SHP77 (cell line): ENCODE data around the gene PRKRA.
"Not testable (repeated sequence)": the region's sequence is repeated elsewhere in the genome, so short reads cannot be mapped to it uniquely, and the experiment has no call there.

Experiments used
- DNase-seq, 2 experiments: peaks; one replicate each; lab custom pipeline; 2025; lab: John Stamatoyannopoulos, UW

Gene PRKRA

DNA sequence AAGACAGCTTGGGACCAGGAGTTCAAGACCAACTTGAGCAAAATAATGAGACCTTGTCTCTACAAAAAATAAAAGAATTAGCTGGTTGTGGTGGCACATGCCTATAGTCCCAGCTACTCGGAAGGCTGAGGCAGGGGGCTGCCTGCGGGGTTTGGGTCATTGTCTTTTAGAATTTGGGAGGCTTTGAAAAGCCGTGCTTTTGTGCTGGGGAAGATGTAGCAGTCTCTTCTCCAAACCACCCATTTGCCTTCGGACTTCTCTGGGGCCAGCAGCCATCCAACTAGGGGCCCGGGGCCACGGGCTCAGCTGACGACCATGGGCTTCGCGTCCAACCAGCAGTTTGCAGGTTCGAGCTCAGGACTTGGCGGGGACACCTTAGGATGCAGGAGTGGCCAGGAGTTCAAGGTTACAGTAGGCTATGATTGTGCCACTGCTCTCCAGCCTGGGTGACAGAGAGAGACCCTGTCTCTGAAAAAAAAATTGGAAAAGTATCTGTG lies 6.5 kb upstream of the PRKRA start:
- no peak for DNase-seq

DNA sequence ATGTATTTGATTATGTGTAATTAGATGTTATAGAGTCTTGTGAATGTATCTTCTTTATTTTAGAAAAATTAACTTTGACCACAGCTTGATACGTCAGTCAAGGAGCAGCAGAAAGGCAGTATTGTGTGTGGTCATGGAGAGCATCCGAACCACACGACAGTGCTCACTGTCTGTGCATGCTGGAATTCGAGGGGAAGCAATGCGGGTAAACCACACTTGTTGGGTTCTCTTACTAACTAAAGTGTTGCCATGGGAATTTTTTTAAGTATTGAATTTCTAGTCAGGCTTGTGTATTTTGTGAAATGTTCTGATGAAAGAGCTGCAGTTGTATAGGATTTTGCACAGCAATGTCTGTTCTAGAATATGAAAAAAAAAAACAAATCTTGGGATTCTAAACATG lies 5.0 kb upstream of the PRKRA start:
- no peak for DNase-seq

DNA sequence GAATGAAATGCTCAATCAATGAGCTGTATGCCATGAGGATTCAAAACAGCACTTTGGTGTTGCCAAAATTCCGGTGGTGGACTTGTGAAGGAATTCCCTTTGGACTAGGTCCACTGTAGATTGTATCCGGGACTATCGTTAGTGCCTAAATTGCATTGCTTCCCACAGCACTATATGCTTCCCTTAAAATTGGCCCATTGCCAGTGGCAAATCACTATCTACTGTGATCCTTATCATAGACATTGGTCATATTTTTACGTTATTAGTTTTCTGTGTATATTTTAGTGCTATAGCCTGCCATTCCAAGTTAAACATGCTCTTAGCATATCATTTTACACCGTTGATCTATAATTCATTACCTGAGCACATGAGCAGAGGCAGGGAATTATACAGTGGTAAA lies 1.9 kb upstream of the PRKRA start:
- DNase-seq: no peak

DNA sequence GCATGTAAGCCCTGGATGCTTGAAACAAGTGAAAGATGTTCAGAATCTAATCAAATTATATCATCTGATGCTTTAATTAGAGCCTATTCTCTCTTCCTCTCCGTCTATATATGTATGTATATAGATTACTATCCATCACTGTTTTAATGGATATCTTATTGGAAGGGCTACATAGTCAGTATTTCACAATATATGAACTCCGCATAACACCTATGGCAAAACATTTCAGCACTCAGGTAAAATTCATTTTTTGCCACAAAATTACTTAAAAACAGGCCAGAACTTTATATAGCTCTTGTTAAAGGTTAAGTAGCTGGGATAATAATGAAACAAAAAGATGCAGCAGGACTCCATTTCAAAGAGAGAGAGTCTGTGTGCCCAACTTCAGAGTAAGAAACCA lies 1.4 kb upstream of the PRKRA start:
- no peak for DNase-seq

DNA sequence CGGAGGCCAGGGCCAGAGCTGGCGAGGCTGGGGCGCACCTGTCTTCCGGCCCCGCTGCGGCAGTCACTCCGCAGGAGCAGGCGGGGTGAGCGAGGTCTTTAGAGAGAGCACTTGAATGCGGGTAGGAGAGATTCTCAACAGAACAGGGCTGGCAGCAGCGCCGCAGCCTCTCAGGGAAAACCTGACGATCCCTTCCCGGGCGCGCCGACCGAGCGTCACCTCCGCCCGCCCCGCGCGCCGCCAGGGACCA lies 526 bp downstream of the PRKRA start:
- DNase-seq: peak in 1 of 2 experiments; percentile 63

DNA sequence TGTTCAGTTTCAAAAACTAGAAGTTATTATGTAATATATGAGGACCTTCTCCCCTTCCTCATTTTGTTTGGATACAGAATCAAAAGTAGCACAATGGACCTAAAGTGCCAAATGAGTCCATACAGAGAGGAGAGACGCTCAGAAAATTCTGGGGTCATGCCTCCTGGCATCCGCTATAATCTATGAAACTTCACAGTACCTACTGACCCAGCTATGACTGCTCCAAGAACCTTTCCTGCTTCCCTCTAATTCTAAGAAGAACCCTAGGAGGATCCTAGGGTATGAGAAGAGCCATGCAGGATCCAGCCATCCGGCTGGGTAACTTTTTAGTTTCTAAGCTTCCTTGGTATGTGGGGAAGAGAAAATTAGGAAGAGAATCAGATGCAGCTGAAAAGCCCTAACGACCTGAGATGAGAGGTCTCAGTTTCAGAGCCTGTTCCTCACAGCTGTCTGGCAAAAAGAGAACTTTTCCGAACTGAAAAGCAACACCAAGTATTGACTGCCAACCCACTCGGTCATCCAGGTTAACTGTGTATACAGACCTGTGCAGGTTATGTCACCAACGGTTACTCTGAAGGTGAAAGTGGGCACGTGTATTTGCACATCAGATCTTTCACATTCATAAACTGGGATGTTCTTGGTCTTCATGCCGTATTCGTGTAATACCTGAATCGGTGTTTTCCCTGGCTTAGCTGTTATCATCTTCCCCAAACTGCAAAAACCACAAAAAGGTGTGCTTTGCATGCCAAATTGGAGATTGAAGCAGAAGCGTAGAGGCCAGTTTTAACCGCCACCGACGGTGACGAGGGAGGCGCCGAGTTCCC lies 1.1 kb downstream of the PRKRA start:
- DNase-seq: no peak

DNA sequence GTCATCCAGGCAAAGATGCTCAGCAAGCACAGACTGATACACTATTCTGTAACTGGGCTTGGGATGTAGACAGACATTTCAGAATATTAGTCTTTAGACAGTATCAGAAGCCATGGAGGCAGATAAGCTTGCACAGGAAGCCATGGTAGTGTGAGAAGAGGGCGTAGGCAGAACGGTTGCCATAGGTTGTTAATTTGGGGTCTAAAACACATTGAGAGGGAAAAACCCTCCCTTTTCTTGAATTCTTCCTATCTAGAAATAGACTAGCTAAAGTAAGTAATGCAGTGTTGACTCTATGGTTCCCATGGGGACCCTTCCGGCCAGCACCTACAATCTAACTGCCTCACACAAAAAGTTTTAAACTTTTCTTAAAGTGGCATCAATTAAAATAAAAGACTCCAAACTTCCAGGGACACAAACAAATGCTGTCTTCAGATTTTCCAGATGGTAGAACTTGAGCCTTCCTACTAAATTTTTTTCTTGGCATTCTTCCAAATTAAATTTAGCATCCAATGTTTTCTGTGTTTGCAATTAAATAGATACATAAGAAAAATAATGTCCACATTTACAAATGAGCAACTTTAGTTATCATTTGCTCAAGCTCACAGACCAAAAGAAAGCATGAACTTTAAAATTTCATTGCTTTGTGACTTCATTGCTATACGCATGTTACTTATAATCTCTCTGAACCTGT lies 1.9 kb downstream of the PRKRA start:
- DNase-seq: no peak

DNA sequence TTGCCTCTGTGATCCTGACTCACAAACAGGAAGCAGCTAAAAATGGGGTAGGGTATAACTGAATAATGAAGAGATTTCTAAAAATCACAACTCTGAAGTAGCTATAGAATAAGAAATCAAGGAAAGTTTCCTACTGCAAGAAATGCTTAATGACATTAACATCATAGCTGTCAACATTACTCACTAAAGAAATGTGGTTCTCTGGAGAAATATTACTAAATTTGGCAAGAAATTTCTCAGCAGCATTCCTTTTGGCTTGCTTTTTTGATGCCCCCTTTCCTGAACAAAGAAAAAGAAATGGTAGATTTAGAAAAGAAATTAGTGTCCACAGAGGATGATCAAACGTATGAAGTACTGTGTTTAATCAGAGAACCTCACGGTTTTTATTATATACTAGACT lies 9.5 kb downstream of the PRKRA start:
- no peak for DNase-seq

DNA sequence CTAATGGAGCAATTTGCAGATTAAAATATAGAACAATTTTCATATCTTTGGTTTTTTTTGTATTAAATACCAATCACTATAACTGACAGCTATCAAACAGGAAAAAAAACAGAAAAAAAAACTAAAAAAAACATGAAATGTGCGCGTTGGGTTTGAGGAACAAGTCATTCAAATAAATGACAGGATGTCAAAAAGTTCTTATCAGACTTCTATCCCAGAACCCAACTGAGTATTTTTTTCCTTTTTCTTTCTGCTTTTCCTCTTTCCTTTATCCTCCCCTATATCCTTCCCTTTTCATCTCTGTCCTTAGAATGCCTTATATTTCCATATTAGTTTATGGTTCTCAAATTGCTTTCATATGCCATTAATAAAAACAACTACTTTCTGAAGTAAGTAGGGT lies 14.3 kb downstream of the PRKRA start:
- no peak for DNase-seq

DNA sequence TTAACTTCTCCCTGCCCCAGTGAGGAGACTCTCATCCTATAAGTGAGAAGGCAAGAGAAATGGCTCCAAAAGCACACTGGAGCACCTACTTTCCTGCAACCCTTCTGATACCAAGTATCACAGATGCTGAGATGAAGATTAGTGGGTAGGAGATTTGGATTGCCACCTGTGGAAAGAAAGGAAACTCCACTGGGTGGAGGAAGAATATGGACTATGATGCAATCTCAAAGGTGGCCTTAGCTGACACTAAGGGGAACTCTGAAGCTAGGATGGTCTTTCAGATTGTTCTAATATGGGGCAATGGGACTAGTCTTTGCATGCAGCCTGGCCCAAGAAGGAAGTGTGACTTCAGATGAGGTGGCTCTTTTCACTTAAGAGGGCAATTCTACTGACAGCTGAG lies 21.6 kb downstream of the PRKRA start:
- DNase-seq: no peak

DNA sequence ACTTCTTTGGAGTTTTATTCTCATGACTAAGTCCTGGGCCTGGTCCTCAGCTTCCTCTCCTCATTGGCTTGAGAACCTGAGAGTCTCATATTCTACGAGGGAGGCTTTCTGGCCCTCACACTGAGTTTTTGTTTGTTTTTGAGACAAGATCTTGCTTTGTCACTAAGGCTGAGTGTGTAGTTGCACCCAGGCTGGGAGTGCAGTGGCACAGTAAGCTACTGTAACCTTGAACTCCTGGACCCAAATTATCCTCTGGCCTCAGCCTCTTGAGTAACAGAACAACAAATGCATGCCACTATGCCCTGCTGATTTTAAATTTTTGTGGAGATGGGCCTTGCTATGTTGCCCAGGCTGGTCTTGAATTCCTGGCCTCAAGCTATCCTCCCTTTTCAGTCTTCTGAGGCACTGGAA lies 22.6 kb downstream of the PRKRA start:
- no peak for DNase-seq

DNA sequence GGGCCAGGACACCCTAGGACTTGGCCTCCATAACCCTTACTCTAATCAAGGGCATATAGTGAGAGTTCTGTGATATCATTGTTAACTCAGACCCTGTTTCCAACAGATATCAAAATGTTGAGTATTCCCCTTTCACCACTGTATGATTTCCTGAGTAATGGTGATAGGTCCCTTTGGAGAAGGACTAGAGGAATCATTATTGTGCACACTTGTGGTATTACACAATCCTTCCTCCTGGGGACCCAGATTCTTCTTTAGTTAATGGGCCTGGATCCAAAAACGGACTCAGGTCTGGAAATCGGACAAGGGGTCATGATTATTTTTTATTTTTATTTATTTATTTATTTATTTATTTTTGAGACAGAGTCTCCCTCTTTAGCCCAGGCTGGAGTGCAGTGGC lies 23.5 kb downstream of the PRKRA start:
- no peak for DNase-seq

DNA sequence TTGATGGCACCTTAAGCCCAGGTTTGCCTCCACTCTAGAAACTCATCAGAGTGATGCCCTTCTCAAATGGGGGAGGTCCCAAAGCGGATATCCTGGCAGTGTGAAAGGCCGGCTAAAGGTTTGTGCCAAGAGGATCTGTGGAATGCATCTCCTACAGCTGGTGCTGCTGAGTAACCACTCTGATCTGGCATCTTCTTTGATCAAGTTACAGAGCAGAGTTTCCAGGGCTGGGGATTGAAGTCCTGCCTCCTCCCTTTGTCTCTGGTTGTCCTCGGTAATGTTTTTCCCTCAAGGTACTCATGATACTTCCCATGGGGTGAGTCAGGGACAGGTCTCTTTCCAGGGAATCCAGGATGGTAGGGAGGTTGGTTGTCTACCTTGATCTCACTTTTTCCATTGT lies 24.6 kb downstream of the PRKRA start:
- no peak for DNase-seq

DNA sequence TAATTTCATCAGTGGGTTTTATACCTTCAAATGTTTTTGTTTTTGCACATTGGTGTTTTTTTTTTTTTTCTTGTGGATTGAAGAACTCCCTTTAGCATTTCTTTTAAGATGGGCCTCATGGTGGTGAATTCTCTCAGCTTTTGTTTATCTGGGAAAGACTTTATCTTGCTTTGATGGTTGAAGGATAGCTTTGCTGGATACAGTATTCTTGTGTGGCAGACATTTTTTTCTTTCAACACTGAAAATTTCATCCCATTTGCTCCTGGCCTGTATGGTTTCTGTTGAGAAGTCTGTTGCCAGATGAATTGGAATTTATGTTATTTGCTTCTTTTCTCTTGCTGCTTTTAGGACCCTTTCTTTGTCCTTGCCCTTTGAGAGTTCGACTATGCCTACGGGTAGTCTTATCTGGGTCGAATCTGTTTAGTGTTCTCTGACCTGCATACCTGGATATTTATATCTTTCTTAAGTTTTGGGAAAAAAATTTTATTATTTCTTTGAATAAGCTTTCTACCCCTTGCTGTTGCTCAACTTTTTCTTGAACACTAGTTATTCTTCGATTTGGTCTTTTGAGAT lies 25.6 kb downstream of the PRKRA start:
- no peak for DNase-seq

DNA sequence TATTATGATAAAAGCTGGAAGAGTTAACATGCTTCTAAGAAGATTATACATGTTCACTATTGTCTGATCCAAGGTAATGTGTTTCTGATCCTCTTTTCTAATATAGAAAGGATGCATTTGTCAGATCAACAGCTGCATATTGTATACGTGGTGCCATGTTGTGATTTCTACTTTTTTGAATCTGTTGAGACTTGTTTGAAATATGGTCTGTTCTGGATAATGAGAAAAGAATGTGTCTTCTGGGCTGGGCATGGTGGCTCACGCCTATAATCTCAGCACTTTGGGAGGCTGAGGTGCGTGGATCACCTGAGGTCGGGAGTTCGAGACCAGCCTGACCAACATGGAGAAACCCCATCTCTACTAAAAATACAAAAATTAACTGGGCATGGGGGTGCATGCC lies 27.2 kb downstream of the PRKRA start:
- DNase-seq: not testable (repeated sequence)

DNA sequence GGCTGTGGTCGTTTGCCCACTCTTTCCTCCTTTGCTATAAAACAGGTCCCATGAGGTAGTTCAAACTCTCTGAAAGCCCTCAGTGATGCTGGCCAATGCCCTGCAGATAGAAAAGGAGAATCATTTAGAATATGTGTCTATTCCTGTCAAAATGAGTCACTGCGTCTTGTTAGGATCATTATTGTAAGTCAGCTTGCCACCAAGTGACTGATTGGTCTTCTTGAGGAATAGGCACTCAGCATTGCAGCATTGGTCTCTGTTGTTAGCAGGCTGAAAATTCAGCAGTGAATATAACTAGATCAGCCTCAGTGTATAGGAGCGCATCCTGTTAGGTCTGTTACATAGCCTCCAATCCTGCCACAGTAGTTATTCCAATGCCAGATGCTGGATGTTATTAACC lies 28.9 kb downstream of the PRKRA start:
- DNase-seq: no peak

DNA sequence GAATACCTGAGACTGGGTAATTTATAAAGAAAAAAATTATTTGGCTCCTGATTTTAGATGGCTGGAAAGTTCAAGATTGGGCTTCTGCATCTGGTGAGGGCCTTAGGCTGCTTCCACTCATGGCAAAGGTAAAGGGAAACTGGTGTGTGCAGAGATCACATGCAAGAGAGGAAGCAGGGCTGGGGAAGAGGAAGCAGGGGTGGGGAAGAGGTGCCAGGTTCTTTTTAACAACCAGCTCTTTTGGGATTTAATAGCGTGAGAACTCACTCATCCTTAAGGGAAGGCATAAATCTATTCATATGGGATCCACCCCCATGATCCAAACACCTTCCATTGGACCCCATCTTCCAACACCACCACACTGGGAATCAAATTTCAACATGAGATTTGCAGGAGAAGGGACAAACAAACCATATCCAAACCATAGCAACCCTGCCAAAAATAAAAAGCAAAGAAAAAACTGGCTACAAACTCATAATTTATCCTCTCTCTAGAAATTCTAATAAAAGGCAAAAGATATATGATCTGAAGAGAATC lies 30.4 kb downstream of the PRKRA start:
- no peak for DNase-seq

DNA sequence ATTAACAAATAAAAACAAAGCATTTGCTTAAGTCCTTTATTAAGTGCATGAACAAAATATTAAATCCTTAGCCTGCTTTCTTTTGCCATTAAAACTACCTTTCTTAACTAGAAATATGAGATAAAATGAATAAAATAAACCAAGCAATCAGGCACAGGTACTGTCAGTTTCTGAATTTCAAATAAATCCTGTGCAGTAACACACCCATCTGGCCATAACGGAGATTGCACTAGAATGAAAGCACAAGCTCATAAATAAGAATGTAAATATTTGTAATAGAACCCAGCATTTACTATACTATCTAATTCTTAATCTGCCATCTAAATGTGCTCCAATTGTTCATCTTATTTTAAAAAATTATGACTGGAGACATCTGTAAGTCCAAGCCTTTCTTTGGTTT lies 31.9 kb downstream of the PRKRA start:
- DNase-seq: no peak

DNA sequence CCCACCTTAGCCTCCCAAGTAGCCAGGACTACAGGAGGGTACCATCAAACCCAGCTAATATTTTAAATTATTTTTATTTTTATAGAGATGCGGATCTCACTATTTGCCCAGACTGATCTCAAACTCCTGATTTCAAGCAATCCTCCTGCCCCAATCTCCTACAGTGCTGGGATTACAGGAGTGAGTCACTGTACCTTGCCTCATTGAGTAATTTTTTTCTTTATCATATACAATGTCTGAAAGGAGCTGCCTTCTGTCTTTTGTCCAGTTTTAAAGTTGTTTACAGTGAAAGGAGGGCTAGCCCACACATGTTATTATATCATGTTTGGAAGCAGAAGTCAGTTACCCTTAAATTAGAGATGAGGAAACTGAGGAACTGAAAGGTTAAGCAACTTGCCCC lies 32.5 kb downstream of the PRKRA start:
- DNase-seq: no peak

DNA sequence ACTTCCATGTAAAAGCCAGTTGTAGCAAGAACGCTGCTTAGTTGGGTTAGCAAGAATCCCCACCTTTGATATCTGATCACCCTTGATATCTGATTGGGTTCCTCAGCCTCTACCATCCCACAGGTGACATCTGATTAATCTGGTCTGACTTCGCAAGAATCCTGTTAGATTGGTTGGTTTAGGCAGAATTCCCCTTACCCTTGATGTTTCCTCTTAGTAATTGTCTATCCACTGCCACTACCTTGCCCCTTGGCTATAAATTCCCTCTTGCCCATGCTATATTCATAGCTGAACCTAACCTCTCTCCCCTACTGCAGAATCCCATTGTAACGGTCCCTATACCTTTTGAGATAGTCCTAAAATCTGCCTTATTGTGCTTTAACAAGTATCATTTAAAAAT lies 33.1 kb downstream of the PRKRA start:
- DNase-seq: no peak

DNA sequence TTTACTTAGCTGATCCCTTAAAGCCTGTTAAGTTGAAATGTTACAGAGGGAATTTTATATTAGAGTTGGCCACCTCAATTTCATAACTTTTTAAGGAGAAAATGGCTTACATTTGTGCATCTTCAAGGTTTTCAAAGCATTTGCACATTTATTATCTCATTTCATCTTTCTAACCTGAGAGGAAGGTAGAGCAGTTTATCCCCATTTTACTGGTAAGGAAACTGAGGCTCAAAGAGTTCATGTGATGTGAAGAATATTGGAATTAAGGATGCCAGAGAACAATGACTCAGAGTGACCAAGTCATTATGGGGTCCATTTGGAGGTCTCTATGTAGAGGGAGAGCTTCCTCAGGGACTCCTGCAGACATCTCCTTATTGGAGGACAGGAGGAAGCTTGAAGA lies 35.0 kb downstream of the PRKRA start:
- DNase-seq: no peak

DNA sequence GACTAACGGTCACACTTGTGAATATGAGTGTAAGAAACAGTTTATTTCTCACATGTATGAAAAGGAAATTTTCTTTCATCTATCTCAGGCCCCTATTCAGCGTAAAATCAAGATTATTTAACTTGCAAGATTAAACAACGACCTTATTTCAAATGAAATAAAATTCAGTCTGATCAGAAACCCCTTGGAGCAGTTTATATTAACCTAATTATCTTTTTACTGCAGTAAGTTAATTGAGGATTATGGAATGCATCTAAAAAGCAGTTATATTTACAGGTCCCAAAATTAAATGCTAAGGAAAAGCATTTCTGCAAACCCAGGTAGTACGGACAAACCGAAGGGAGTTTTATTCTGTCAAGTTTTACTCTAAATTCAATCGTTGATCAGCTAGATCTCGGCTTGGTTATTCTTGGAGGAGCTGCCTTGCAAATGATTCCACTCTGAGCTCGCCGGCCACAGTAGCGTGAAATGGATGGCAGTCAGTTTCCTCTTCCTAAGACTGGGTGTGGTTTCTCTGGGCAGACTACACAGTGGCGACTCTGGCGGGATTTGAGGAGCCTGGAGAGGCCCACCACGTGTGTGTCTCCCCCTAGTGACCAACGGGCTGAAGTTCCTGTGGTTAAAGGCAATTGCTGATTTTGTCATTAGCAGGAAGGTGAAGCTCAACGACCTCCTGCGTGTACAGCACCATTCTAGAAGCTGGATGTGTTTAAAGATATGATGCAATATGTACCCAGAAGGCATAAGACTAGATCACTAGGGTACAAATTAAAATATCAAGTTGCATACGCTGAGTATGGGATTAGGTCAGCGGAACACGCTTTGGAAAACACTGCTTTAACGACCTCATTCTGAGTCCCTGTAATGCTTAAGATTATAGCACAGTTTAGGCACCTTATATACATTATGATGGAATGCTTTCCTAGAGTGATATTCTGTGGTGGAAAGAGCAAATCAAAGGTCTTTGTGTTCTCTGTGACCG lies 36.4 kb downstream of the PRKRA start:
- peak; percentile 88 for DNase-seq
